Mesenchymal stem cell (in vitro differentiated cells and primary cell): ENCODE data around the gene ZNF148.
A peak's percentile ranks its signal among the peaks of the same experiment; 100 is the strongest.

Source experiments
- DNase-seq: peaks from one replicate; pipeline ENCODE4 v3.0.0-alpha.2; 2013
- H2AFZ ChIP-seq: one replicate; pipeline ENCODE4 v1.6.1; 2013; ENCODE audit warnings: low read depth, mild to moderate bottlenecking, control low read depth, inconsistent platforms, low read length, moderate library complexity
- H2AK5ac ChIP-seq: 2 replicates; pipeline ENCODE4 v1.6.1; 2013; ENCODE audit warnings: low read length, moderate library complexity, mild to moderate bottlenecking, inconsistent platforms; ENCODE audit not compliant: severe bottlenecking
- H2BK120ac ChIP-seq: one replicate; pipeline ENCODE4 v1.6.1; 2013; ENCODE audit warnings: low read depth, mild to moderate bottlenecking, inconsistent platforms, low read length, moderate library complexity
- H2BK12ac ChIP-seq, 2 experiments: one replicate each; pipeline ENCODE4 v1.6.1; 2013; ENCODE audit warnings: inconsistent platforms in 2 of 2, low read length in 2 of 2, mild to moderate bottlenecking in 2 of 2, moderate library complexity in 2 of 2, control low read depth in 1 of 2
- H2BK15ac ChIP-seq: one replicate; pipeline ENCODE4 v1.6.1; 2013; ENCODE audit warnings: mild to moderate bottlenecking, low read depth, inconsistent platforms; ENCODE audit not compliant: poor library complexity, severe bottlenecking
- H2BK5ac ChIP-seq: 2 replicates; pipeline ENCODE4 v1.6.1; 2013; ENCODE audit warnings: low read depth, mild to moderate bottlenecking, low read length, control low read depth, inconsistent platforms; ENCODE audit not compliant: poor library complexity, severe bottlenecking
- H3K14ac ChIP-seq, 2 experiments: one replicate each; pipeline ENCODE4 v1.6.1; 2013; ENCODE audit warnings: inconsistent platforms in 2 of 2, low read length in 2 of 2, control low read depth in 1 of 2, mild to moderate bottlenecking in 1 of 2, moderate library complexity in 1 of 2
- H3K18ac ChIP-seq, 2 experiments: one replicate each; pipeline ENCODE4 v1.6.1; 2013; ENCODE audit warnings: inconsistent platforms in 2 of 2, low read length in 2 of 2, control low read depth in 1 of 2, low read depth in 1 of 2, mild to moderate bottlenecking in 1 of 2
- H3K23ac ChIP-seq, 2 experiments: one replicate each; pipeline ENCODE4 v1.6.1; 2013; ENCODE audit warnings: inconsistent platforms in 2 of 2, low read length in 2 of 2, mild to moderate bottlenecking in 2 of 2, moderate library complexity in 2 of 2, control low read depth in 1 of 2
- H3K27ac ChIP-seq: 2 replicates; pipeline ENCODE4 v1.5.1; 2013; ENCODE audit warnings: mild to moderate bottlenecking, moderate library complexity, low read length, control low read depth, inconsistent platforms; ENCODE audit not compliant: poor library complexity, severe bottlenecking
- H3K27me3 ChIP-seq, 2 experiments: 2 replicates each; pipeline versions ENCODE4 v1.6.1 to v1.7.0; 2013; ENCODE audit warnings: low read length in 2 of 2, mild to moderate bottlenecking in 2 of 2, moderate library complexity in 2 of 2, control low read depth in 1 of 2, inconsistent platforms in 1 of 2; ENCODE audit not compliant: control insufficient read depth in 1 of 2, insufficient read depth in 1 of 2
- H3K36me3 ChIP-seq, 2 experiments: 2 replicates each; pipeline versions ENCODE4 v1.6.1 to v1.7.0; 2013; ENCODE audit warnings: low read length in 2 of 2, control low read depth in 1 of 2, inconsistent platforms in 1 of 2, low read depth in 1 of 2, mild to moderate bottlenecking in 1 of 2; ENCODE audit not compliant: insufficient read depth in 2 of 2, control insufficient read depth in 1 of 2
- H3K4ac ChIP-seq, 2 experiments: one replicate each; pipeline ENCODE4 v1.6.1; 2013; ENCODE audit warnings: inconsistent platforms in 2 of 2, low read length in 2 of 2, mild to moderate bottlenecking in 2 of 2, moderate library complexity in 2 of 2, control low read depth in 1 of 2, low read depth in 1 of 2
- H3K4me1 ChIP-seq: 2 replicates; pipeline ENCODE4 v1.6.1; 2013; ENCODE audit warnings: low read depth, low read length, control low read depth; ENCODE audit not compliant: control insufficient read depth, insufficient read depth
- H3K4me2 ChIP-seq: 2 replicates; pipeline ENCODE4 v1.6.1; 2013; ENCODE audit warnings: low read length, mild to moderate bottlenecking, inconsistent platforms; ENCODE audit not compliant: poor library complexity, severe bottlenecking
- H3K4me3 ChIP-seq, 2 experiments: 2 replicates each; pipeline versions ENCODE4 v1.5.1 to v1.7.0; 2013; ENCODE audit warnings: low read length in 2 of 2, mild to moderate bottlenecking in 2 of 2, control low read depth in 1 of 2, low read depth in 1 of 2; ENCODE audit not compliant: insufficient read depth in 1 of 2
- H3K79me1 ChIP-seq: replicated peaks from 2 replicates; pipeline ENCODE4 v1.6.1; 2013; ENCODE audit warnings: mild to moderate bottlenecking, control low read depth, low read length, inconsistent platforms; ENCODE audit not compliant: poor library complexity, severe bottlenecking
- H3K9ac ChIP-seq: 2 replicates; pipeline ENCODE4 v1.7.0; 2013; ENCODE audit warnings: mild to moderate bottlenecking, low read length, moderate library complexity
- H3K9me3 ChIP-seq: 2 replicates; pipeline ENCODE4 v1.7.0; 2013; ENCODE audit warnings: mild to moderate bottlenecking, low read length; ENCODE audit not compliant: control insufficient read depth
- H4K8ac ChIP-seq: one replicate; pipeline ENCODE4 v1.6.1; 2013; ENCODE audit warnings: inconsistent platforms, mild to moderate bottlenecking, low read length, moderate library complexity
- H4K91ac ChIP-seq: one replicate; pipeline ENCODE4 v1.6.1; 2013; ENCODE audit warnings: mild to moderate bottlenecking, low read length, inconsistent platforms
- WGBS: methylation state at CpG from one replicate; pipeline ENCODE4 v1.1.7; 2013; ENCODE audit warnings: mixed read lengths; 5-methylcytosine and 5-hydroxymethylcytosine counted together

The ZNF148 gene

DNA sequence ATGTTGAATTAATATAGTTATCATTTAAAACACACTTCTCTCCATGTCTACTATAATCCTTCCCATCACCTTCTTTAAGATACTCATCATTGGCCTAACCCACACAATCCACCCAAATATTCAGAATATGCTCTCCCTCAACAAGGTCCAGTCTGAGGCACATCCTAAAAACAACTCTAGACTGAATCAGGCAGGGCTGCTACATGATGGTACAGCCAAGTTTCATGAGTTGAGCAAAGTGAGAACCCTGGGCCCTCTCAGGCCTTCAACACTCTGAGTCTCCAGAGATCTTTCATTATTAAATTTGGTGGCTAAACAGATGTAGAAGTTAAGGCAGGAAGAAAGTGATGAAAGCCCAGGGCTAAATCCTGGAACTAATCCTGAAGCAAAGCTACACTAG is 16.2 kb downstream of the ZNF148 start:
- peaks cover 4% of the 10 kb centered on the region for H3K4me1 ChIP-seq
- H4K91ac ChIP-seq, result no peak overlapping the region

DNA sequence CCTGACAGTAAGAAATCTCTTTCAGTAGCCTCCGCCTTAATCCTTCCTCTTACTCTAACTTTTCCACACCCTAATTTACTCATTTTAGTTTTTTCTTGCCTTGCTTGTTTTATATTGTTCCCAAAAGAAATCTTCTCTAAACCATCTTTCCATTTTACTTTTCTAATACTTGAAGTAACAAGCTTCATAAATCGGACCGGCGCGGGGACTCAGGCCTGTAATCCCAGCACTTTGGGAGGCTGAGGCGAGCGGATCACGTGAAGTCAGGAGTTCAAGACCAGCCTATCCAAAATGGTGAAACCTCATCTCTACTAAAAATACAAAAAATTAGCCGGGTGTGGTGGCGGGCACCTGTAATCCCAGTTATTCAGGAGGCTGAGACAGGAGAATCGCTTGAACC is 17.3 kb downstream of the ZNF148 start:
- H2BK5ac ChIP-seq, result no peak overlapping the region
- H4K8ac ChIP-seq, result no peak overlapping the region
- H3K27ac ChIP-seq, result no peak overlapping the region
- no peak overlapping the region for H2BK15ac ChIP-seq
- no peak overlapping the region for H4K91ac ChIP-seq
- H3K4me1 ChIP-seq, result peaks cover 4% of the 10 kb centered on the region
- no peak overlapping the region for H2BK12ac ChIP-seq
- H3K79me1 ChIP-seq, result peaks cover 3% of the 10 kb centered on the region
- H3K4me3 ChIP-seq, result peak overlapping the region in 1 of 2 experiments; percentile 86
- WGBS, result 97% methylated on average over 11 of the region's 11 CpGs
- H3K14ac ChIP-seq, result no peak overlapping the region
- no peaks in the 10 kb centered on the region for H3K9me3 ChIP-seq
- DNase-seq, result no peak
- H3K18ac ChIP-seq, result no peak overlapping the region
- H3K36me3 ChIP-seq, result peaks cover 0 to 9% of the 10 kb centered on the region in 2 experiments
- no peak overlapping the region for H3K4ac ChIP-seq
- no peak overlapping the region for H3K4me2 ChIP-seq
- H3K27me3 ChIP-seq, result no peaks in the 10 kb centered on the region
- peak overlapping the region; percentile 87 for H3K9ac ChIP-seq
- no peak overlapping the region for H3K23ac ChIP-seq
- no peak overlapping the region for H2AFZ ChIP-seq
- no peak overlapping the region for H2BK120ac ChIP-seq
- no peak overlapping the region for H2AK5ac ChIP-seq

More for the DNA sequence above, 16.2 kb downstream of the ZNF148 start:
- Histone ChIP-seq H2BK15ac (no peak overlapping the region), H2AFZ (no peak overlapping the region), H3K9ac (no peak overlapping the region), H2BK120ac (no peak overlapping the region), H3K23ac (no peak overlapping the region), H3K36me3 (peaks cover 0 to 9% of the 10 kb centered on the region in 2 experiments), H3K79me1 (peaks cover 3% of the 10 kb centered on the region), H3K14ac (no peak overlapping the region), H3K9me3 (no peaks in the 10 kb centered on the region), H3K18ac (no peak overlapping the region), H4K8ac (no peak overlapping the region), H3K4me2 (no peak overlapping the region), H2BK12ac (no peak overlapping the region), H3K4me3 (no peak overlapping the region), H3K27ac (no peak overlapping the region), H2BK5ac (no peak overlapping the region), H2AK5ac (no peak overlapping the region), H3K4ac (no peak overlapping the region), H3K27me3 (no peaks in the 10 kb centered on the region)
- DNase-seq, result no peak

DNA sequence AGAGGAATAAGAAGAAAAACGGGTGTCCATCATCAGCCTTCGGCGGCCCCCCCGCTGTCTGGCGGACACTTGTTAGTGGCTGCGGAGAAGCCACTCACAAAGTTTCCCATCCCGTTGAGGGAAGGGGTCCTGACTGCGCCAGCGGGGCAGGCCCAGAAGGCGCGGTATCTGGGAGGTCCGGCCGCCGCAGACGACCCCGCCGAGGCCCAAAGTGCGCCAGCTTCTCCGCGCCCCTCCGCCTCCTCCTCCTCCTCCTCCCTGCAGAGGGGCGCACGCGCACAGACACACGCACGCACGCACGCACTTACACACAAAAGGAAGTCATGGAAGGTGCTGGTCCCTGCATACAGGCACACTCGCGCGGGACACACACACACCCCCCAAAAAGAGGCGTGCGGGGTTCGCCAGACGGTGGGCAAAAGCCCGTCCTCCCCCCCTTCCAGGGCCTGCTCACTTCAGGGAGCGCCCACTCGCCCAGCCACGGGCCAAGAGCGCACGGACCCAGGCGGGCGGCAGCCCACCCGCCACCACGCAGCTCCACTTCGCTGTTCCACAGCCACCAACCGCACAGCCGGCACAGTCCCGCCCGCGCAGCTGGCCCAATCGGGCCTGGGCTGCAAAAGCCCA is 18.0 kb downstream of the ZNF148 start:
- peak; percentile 56 for DNase-seq
- H3K4me1 ChIP-seq, result peaks cover 4% of the 10 kb centered on the region
- peak overlapping the region; percentile 58 to 86 for H3K4me3 ChIP-seq
- H2AK5ac ChIP-seq, result no peak overlapping the region
- H3K79me1 ChIP-seq, result peaks cover 2% of the 10 kb centered on the region
- H2BK120ac ChIP-seq, result no peak overlapping the region
- peak overlapping the region; percentile 87 for H3K9ac ChIP-seq
- H3K27me3 ChIP-seq, result no peaks in the 10 kb centered on the region
- no peak overlapping the region for H3K23ac ChIP-seq
- peaks cover 0 to 9% of the 10 kb centered on the region in 2 experiments for H3K36me3 ChIP-seq
- peak overlapping the region; percentile 60 for H4K8ac ChIP-seq
- H4K91ac ChIP-seq, result peak overlapping the region; percentile 61
- peak overlapping the region; percentile 50 to 75 for H3K18ac ChIP-seq
- H2AFZ ChIP-seq, result peak overlapping the region; percentile 23
- WGBS, result 47% methylated on average over 44 of the region's 52 CpGs
- H3K14ac ChIP-seq, result peak overlapping the region in 1 of 2 experiments; percentile 55
- H2BK15ac ChIP-seq, result no peak overlapping the region
- no peak overlapping the region for H2BK5ac ChIP-seq
- H3K27ac ChIP-seq, result no peak overlapping the region
- no peaks in the 10 kb centered on the region for H3K9me3 ChIP-seq
- H3K4ac ChIP-seq, result peak overlapping the region in 1 of 2 experiments; percentile 64
- no peak overlapping the region for H2BK12ac ChIP-seq
- H3K4me2 ChIP-seq, result peak overlapping the region; percentile 77

DNA sequence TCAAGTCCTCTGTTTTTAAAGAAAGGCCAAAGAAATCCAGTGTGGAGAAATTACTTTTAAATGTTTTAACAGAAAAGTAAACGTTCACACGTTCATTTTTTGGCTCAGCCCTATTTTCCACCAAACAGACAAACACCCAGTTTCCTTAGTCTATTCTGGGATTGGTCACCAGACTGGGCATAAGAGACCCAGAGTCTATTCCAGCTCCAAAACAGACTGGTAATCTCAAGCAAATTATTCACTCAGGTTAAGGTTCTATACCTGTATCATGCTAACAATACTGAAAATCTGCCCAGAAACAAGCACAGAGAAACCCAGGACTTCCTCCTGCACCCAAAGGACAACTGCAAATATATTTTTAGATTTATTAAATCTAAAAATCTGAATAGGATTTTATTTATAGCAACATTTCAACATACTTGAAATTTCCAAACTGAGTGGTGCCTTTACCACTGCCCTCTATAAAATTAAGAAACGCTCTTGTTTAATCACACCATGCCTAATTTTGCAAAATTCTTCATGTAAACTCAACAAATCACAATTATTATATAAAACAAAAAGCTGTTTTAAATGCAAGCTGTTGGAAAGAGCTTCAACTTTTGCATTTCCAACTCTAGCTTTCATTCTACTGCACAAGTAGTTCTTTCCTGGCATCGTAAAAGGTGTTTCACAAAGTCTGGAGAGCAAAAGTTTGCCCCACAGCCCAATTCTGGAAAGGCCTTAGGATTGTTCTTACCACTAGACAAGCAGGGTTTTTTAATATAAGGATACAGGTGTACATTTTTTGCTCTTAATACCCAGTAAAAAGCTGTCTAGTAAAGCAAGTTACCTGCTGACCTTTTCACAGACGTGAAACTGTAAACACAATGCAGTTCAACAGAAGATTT is 18.7 kb downstream of the ZNF148 start:
- H2AFZ ChIP-seq, result no peak overlapping the region
- peaks cover 0 to 9% of the 10 kb centered on the region in 2 experiments for H3K36me3 ChIP-seq
- H3K9ac ChIP-seq, result peak overlapping the region; percentile 87
- no peak overlapping the region for H3K4ac ChIP-seq
- no peak overlapping the region for H2BK12ac ChIP-seq
- H3K4me2 ChIP-seq, result peak overlapping the region; percentile 77
- H2AK5ac ChIP-seq, result no peak overlapping the region
- no peak overlapping the region for H3K27ac ChIP-seq
- H4K8ac ChIP-seq, result no peak overlapping the region
- H2BK15ac ChIP-seq, result no peak overlapping the region
- H3K23ac ChIP-seq, result no peak overlapping the region
- H3K9me3 ChIP-seq, result no peaks in the 10 kb centered on the region
- H2BK5ac ChIP-seq, result no peak overlapping the region
- no peak overlapping the region for H2BK120ac ChIP-seq
- no peaks in the 10 kb centered on the region for H3K27me3 ChIP-seq
- no peak overlapping the region for H4K91ac ChIP-seq
- no peak for DNase-seq
- peak overlapping the region in 1 of 2 experiments; percentile 75 for H3K18ac ChIP-seq
- H3K4me1 ChIP-seq, result peaks cover 4% of the 10 kb centered on the region
- peaks cover 2% of the 10 kb centered on the region for H3K79me1 ChIP-seq
- peak overlapping the region in 1 of 2 experiments; percentile 86 for H3K4me3 ChIP-seq
- 73% methylated on average over 5 of the region's 5 CpGs for WGBS
- H3K14ac ChIP-seq, result no peak overlapping the region
